Ishikawa (cell line): Measurements from ENCODE around the gene TLR5.

Experiments used
- CEBPB ChIP-seq: IDR thresholded peaks from 2 replicates; pipeline ENCODE4 v1.6.1; 2012
- CREB1 ChIP-seq: IDR thresholded peaks from 2 replicates; pipeline ENCODE4 v1.6.1; 2012; ENCODE audit warnings: low read depth
- EGR1 ChIP-seq: IDR thresholded peaks from 2 replicates; pipeline ENCODE4 v1.6.1; 2012
- EP300 ChIP-seq: IDR thresholded peaks from 2 replicates; pipeline ENCODE4 v1.6.1; 2012; ENCODE audit warnings: borderline replicate concordance
- FOXM1 ChIP-seq: IDR thresholded peaks from 2 replicates; pipeline ENCODE4 v1.6.1; 2012; ENCODE audit warnings: low read depth, borderline replicate concordance
- NFIC ChIP-seq: IDR thresholded peaks from 2 replicates; pipeline ENCODE4 v1.6.1; 2012
- RAD21 ChIP-seq: IDR thresholded peaks from 2 replicates; pipeline ENCODE4 v1.6.1; 2012; ENCODE audit warnings: low read depth
- TAF1 ChIP-seq: IDR thresholded peaks from 2 replicates; pipeline ENCODE4 v1.6.1; 2012; ENCODE audit warnings: low read depth, mild to moderate bottlenecking
- TCF12 ChIP-seq: IDR thresholded peaks from 2 replicates; pipeline ENCODE4 v1.6.1; 2012; ENCODE audit warnings: low read depth
- TEAD4 ChIP-seq: IDR thresholded peaks from 2 replicates; pipeline ENCODE4 v1.6.1; 2012
- YY1 ChIP-seq: IDR thresholded peaks from 2 replicates; pipeline ENCODE4 v1.6.1; 2012; ENCODE audit warnings: low read depth
- ZBTB7A ChIP-seq: IDR thresholded peaks from 2 replicates; pipeline ENCODE4 v1.6.1; 2012; ENCODE audit warnings: low read depth
- TF ChIP-seq, protein P1 (sequence below): IDR thresholded peaks from 2 replicates; pipeline ENCODE4 v1.6.1; 2012
- TF ChIP-seq, protein P2 (sequence below): IDR thresholded peaks from 2 replicates; pipeline ENCODE4 v1.6.1; 2012
- TF ChIP-seq, protein P3 (sequence below): IDR thresholded peaks from 2 replicates; pipeline ENCODE4 v1.6.1; 2012; ENCODE audit warnings: low read depth, mild to moderate bottlenecking

The TLR5 gene

DNA sequence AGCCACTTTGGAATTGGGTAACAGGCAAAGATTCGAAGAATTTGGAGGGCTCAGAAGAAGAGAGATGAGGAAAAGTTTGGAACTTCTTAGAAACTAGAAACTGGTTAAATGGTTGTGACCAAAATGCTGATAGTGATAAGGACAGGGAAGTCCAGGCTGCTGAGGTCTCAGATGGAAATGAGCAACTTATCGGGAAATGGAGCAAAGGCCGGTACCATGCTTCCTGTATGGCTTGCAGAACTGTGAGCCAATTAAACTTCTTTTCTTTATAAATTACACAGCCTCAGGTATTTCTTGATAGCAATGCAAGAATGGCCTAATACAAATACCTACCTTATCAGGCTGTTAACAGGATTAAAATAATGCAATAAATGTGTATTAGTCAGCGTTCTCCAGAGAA lies 9.4 kb upstream of the TLR5 start:
- no peak for TF ChIP-seq NFIC
- no peak for TF ChIP-seq YY1
- TF ChIP-seq, protein P1, sequence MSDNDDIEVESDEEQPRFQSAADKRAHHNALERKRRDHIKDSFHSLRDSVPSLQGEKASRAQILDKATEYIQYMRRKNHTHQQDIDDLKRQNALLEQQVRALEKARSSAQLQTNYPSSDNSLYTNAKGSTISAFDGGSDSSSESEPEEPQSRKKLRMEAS: no peak
- no peak for TF ChIP-seq CREB1
- TF ChIP-seq, protein P2, sequence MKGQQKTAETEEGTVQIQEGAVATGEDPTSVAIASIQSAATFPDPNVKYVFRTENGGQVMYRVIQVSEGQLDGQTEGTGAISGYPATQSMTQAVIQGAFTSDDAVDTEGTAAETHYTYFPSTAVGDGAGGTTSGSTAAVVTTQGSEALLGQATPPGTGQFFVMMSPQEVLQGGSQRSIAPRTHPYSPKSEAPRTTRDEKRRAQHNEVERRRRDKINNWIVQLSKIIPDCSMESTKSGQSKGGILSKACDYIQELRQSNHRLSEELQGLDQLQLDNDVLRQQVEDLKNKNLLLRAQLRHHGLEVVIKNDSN: no peak
- no peak for TF ChIP-seq EGR1

DNA sequence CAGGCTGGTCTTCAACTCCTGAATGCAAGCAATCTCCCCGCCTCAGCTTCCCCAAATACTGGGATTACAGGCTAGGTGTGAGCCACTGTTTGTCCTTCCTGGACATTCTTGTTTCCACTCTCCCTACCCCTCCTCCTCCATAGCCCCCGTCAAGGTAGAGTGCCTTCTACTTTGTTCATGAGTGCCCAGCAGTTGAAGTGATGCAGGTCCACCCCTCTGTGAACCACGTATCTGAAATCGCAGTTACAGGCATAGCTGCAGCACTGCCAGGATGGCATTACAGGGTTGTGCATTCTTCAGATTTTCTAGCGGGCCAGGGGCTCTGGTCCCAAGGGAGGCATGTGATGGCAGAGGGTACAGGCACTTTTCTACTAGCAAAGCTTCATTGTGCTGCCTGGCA lies 7.4 kb upstream of the TLR5 start:
- TF ChIP-seq EGR1 (no peak), CREB1 (no peak), TAF1 (no peak), TCF12 (no peak)

DNA sequence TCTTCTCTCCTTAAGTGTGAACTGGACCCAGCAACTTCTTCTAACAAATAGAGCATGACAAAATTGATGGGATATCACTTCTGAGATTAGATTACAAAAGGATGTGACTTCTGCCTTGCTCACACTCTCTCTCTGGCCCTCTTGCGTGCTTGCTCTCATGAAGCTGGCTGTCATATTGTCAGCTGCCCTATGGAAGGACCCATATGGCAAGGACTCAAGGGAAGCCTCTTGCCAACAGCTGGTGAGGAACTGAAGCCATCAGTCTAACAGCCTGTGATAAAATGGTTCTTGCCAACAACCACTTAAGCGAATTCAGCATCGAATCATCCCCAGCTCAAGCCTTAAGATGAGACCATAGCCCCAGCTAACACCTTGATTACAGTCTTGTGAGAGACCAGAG lies 4.8 kb upstream of the TLR5 start:
- TF ChIP-seq FOXM1 (no peak), EGR1 (no peak), CEBPB (no peak), TEAD4 (no peak), CREB1 (no peak), TAF1 (no peak), EP300 (no peak), TCF12 (no peak), ZBTB7A (no peak), YY1 (no peak), NFIC (no peak), RAD21 (no peak)
- TF ChIP-seq, protein P3, sequence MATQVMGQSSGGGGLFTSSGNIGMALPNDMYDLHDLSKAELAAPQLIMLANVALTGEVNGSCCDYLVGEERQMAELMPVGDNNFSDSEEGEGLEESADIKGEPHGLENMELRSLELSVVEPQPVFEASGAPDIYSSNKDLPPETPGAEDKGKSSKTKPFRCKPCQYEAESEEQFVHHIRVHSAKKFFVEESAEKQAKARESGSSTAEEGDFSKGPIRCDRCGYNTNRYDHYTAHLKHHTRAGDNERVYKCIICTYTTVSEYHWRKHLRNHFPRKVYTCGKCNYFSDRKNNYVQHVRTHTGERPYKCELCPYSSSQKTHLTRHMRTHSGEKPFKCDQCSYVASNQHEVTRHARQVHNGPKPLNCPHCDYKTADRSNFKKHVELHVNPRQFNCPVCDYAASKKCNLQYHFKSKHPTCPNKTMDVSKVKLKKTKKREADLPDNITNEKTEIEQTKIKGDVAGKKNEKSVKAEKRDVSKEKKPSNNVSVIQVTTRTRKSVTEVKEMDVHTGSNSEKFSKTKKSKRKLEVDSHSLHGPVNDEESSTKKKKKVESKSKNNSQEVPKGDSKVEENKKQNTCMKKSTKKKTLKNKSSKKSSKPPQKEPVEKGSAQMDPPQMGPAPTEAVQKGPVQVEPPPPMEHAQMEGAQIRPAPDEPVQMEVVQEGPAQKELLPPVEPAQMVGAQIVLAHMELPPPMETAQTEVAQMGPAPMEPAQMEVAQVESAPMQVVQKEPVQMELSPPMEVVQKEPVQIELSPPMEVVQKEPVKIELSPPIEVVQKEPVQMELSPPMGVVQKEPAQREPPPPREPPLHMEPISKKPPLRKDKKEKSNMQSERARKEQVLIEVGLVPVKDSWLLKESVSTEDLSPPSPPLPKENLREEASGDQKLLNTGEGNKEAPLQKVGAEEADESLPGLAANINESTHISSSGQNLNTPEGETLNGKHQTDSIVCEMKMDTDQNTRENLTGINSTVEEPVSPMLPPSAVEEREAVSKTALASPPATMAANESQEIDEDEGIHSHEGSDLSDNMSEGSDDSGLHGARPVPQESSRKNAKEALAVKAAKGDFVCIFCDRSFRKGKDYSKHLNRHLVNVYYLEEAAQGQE: no peak
- TF ChIP-seq, protein P1: no peak
- TF ChIP-seq, protein P2: no peak

DNA sequence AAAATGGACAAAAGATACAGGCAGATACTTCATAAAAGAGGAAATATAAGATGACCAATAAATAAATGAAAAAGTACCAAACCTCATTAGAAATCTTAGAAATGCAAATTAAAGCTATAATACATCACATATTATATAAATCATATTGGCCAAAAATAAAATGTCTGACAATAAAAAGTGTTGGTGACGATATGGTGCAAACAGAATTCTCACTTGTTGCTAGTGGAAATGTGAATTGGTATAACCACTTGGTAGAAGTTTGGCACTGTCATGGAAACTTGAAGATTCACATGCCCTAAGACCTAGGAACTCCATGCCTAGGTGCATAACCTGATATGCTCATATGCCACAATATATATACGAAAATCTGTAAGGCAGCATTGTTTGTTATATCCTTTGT lies 4.4 kb upstream of the TLR5 start:
- TF ChIP-seq CREB1: no peak
- TF ChIP-seq CEBPB: no peak
- no peak for TF ChIP-seq ZBTB7A
- no peak for TF ChIP-seq EP300
- TF ChIP-seq, protein P3: no peak
- TF ChIP-seq TCF12: no peak
- no peak for TF ChIP-seq FOXM1
- no peak for TF ChIP-seq RAD21
- no peak for TF ChIP-seq TAF1
- TF ChIP-seq, protein P1: no peak
- TF ChIP-seq, protein P2: no peak
- TF ChIP-seq YY1: no peak
- no peak for TF ChIP-seq EGR1
- TF ChIP-seq NFIC: no peak
- TF ChIP-seq TEAD4: no peak

DNA sequence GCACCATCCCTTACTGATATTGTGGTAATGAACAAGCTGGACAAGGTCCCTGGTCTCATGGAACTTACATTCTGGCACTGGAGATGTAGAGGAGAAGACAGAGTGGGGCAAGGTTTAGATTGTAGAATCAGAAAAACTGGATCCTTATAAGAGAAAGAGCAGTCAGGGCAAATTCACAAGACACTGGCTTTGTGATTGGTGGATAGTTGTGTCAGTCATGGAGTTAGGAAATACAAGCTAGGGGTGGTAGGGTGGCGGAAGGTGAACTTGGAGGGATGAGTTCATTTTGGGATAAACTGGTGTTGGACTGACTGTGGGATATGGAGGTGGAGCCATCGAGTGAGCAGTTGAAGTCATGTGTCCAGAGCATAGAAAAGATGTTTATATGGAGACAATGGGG lies 3.7 kb upstream of the TLR5 start:
- no peak for TF ChIP-seq FOXM1
- TF ChIP-seq, protein P2: no peak
- no peak for TF ChIP-seq RAD21
- no peak for TF ChIP-seq TEAD4
- TF ChIP-seq, protein P3: no peak
- TF ChIP-seq, protein P1: no peak
- no peak for TF ChIP-seq EP300
- no peak for TF ChIP-seq CEBPB
- no peak for TF ChIP-seq CREB1
- no peak for TF ChIP-seq YY1
- TF ChIP-seq NFIC: no peak
- TF ChIP-seq ZBTB7A: no peak
- no peak for TF ChIP-seq EGR1
- no peak for TF ChIP-seq TCF12
- TF ChIP-seq TAF1: no peak
